T-helper 17 cell (primary cell): Measurements from ENCODE around the gene ANKRD61. TPM values are rescaled to one million over a fixed set of nuclear protein-coding genes. Genes with fewer than 3 reads are reported as not detected.
"Not testable (repeated sequence)": the region's sequence is repeated elsewhere in the genome, so short reads cannot be mapped to it uniquely, and the experiment has no call there.

Experiments
- ATAC-seq: fragments of 150-1000 bp; cut with Tn5 transposase; 2 replicates; pipeline ENCODE4 v1.10.0; 2021; ENCODE audit warnings: mild to moderate bottlenecking, moderate library complexity
- DNase-seq, 3 donors: peaks; one replicate each; pipeline versions ENCODE4 v3.0.0 to v3.0.0-alpha.2; 2020 to 2021
- H3K9me3 ChIP-seq: one replicate; pipeline ENCODE4 v1.7.0; 2013; ENCODE audit warnings: low read length, mild to moderate bottlenecking; ENCODE audit not compliant: control insufficient read depth, poor library complexity, severe bottlenecking
- H3K27ac Mint-ChIP-seq: one replicate; pipeline ENCODE4 v1.8.0; 2022; ENCODE audit warnings: mild to moderate bottlenecking, moderate library complexity, mixed read lengths
- H3K27me3 Mint-ChIP-seq: one replicate; pipeline ENCODE4 v1.8.0; 2022; ENCODE audit warnings: mixed read lengths
- H3K36me3 Mint-ChIP-seq: one replicate; pipeline ENCODE4 v1.8.0; 2022; ENCODE audit warnings: low read depth, mixed read lengths
- H3K4me1 Mint-ChIP-seq: one replicate; pipeline ENCODE4 v1.8.0; 2022; ENCODE audit warnings: mild to moderate bottlenecking, mixed read lengths
- H3K4me3 Mint-ChIP-seq: one replicate; pipeline ENCODE4 v1.8.0; 2022; ENCODE audit warnings: mild to moderate bottlenecking, moderate library complexity, mixed read lengths
- total RNA-seq, 4 donors: library from RNA in 2 of 4; stranded (reverse) in 2 of 4; gene quantifications; one replicate each; pipeline ENCODE4 v1.2.3 and lab custom pipeline; 2022 to 2026

ANKRD61 gene
- total RNA-seq, 2 donors from 2014 or later: not detected

DNA sequence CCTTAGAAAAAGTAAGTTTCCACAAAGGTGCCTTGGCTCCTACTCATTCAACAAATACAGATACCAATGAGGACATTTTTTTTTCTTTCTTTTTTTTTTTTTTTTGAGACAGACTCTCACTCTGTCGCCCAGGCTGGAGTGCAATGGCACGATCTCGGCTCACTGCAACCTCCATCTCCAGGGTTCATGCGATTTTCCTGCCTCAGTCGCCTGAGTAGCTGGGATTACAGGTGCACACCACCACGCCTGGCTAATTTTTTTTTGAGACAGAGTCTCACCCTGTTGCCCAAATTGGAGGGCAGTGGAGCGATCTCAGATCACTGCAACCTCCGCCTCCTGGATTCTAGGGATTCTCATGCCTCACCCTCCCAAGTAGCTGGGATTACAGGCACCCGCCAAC lies 20.0 kb downstream of the ANKRD61 start:
- H3K27ac Mint-ChIP-seq, H3K9me3 ChIP-seq, DNase-seq, H3K27me3 Mint-ChIP-seq, H3K4me3 Mint-ChIP-seq, ATAC-seq, H3K36me3 Mint-ChIP-seq, H3K4me1 Mint-ChIP-seq: not testable (repeated sequence)

DNA sequence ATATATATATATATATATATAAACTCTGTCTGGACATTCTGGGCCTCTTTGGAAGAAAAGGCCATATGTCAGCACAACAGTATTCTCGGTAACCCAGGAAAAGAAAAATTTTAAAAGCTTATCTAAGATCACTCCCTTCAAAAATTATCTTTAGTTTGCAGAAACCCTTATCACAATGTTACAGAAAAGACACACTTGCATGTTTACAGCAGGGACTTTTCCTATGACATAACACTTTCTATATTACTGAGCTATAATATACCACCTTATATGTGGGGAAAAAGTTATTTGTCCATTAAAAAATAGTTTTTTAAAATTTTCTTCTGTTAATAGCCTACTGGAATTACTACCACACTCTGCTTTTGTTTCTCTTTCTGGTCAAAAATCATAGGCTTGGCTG lies 25.4 kb downstream of the ANKRD61 start:
- Mint-ChIP-seq H3K36me3 (peaks cover 2% of the 10 kb centered on the region), H3K27ac (no peak overlapping the region), H3K4me1 (peaks cover 18% of the 10 kb centered on the region), H3K27me3 (no peaks in the 10 kb centered on the region), H3K4me3 (no peak overlapping the region)
- ATAC-seq (no peak), DNase-seq (no peak)
- no peaks in the 10 kb centered on the region for H3K9me3 ChIP-seq

DNA sequence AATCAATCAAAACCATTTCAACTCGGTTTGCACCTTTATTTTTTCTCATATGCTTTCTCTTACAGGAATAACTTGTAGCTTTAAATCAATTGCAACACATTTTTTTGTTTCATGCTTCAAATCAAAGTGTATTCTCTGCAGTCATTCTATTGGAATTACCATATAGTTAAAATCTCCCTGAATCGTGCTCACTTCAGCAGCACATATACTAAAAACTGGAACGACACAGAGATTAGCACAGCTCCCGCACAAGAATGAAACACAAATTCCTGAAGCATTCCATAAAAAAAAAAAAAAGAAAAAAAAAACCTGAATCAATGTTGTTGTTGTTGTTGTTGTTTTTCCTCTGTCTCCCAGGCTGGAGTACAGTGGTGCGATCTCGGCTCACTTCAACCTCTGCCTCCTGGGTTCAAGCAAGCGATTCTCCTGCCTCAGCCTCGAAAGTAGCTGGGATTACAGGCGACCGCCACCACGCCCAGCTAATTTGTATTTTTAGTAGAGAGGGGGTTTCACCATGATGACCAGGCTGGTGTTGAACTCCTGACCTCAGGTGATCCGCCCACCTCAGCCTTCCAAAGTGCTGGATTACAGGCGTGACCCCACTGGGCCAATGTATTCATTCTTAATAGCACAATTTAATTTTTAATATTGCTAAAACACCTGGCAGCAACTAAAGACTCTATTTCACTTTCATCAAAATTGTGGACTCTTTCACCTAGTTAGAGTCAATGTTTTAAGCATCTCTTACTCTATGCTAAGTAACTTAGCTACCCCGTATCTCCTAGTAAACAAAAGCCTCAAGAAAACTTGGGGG lies 26.3 kb downstream of the ANKRD61 start:
- Mint-ChIP-seq H3K4me3 (peak overlapping the region; percentile 99), H3K27ac (peak overlapping the region; percentile 94), H3K4me1 (peaks cover 18% of the 10 kb centered on the region), H3K36me3 (peaks cover 2% of the 10 kb centered on the region), H3K27me3 (no peaks in the 10 kb centered on the region)
- no peaks in the 10 kb centered on the region for H3K9me3 ChIP-seq
- ATAC-seq (no peak), DNase-seq (no peak)

DNA sequence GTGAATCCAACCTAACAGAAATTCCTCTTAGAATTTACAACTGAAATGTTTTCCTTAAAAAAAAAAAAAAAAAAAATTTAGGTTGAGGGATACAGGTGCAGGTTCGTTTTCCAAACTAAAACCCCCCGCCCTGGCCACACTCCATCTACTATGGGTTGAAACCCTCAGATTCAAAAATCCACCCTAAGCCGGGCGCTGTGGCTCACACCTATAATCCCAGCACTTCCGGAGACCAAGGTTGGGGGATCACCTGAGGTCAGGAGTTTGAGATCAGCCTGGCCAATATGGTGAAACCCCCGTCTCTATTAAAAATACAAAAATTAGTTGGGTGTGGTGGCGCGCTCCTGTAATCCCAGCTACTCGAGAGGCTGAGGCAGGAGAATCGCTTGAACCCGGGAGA lies 28.8 kb downstream of the ANKRD61 start:
- not testable (repeated sequence) for H3K36me3 Mint-ChIP-seq, ATAC-seq, DNase-seq, H3K27me3 Mint-ChIP-seq, H3K4me3 Mint-ChIP-seq, H3K27ac Mint-ChIP-seq, H3K9me3 ChIP-seq
- peaks cover 16% of the 10 kb centered on the region for H3K4me1 Mint-ChIP-seq

DNA sequence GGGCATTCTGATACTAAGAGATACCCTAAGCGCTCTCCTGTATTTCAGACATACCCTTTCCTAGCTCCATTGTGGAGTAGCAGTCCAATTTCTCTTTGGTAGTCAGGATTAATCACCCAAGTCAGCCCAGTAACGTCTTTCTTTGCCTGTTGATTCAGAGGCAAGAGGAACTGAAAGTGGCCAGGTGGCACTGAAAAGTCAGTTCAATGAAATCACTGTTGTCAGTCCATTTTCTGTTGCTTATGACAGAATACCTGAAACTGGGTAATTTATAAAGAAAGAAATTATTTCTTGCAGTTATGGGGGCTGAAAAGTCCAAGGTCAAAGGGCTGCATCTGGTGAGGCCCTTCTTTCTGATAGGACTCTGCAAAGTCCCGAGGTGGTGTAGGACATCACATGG lies 40.2 kb downstream of the ANKRD61 start:
- DNase-seq (no peak), ATAC-seq (no peak)
- H3K4me1 Mint-ChIP-seq: no peaks in the 10 kb centered on the region
- H3K27ac Mint-ChIP-seq: no peak overlapping the region
- no peaks in the 10 kb centered on the region for H3K9me3 ChIP-seq
- H3K36me3 Mint-ChIP-seq: no peaks in the 10 kb centered on the region
- no peaks in the 10 kb centered on the region for H3K27me3 Mint-ChIP-seq
- H3K4me3 Mint-ChIP-seq: no peak overlapping the region

DNA sequence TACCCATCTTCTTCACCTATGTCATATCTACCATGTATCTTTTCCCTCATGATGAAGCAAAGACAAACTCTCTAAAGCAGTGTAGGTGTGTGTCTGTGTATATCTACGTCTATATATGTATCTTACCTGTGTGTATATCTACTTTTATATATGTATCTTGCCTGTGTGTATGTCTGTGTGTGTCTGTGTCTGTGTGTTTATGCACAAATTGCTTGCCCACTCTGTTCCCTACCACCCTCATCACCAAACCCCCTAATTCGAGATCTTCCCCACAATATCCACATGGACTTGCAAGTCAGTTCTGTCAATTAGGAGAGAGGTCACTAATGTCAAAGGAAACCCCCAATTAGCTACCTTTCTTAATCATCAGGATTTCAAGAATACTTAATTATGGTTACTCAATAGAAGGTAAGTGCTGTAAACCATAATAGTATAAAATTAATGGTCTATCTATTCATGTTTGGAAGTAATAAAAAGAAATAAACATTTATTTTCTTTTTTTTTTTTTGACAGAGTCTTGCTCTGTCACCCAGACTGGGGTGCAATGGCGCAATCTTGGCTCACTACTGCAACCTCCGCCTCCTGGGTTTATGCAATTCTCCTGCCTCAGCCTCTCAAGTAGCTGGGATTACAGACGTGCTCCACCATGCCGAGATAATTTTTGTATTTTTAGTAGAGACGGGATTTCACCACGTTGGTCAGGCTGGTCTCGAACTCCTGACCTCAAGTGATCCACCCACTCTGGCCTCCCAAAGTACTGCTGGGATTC lies 43.6 kb downstream of the ANKRD61 start:
- DNase-seq (no peak), ATAC-seq (no peak)

DNA sequence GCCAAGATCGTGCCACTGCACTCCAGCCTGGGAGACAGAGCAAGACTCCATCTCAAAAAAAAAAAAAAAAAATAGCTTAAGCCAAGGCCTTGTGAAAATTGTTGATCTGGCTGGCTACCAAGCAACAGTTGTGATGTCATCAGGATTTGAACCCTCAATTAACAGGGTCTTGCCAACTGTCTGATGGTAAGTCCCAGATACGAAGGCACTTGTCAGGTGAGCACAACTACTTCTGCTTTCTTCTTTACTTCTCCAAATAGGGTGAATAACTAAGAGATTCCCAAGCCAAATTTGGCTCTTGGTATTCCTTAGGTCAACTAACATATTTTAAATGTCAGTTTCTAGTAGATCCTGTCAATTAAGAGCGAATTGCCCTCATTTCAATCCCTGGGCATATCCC lies 47.4 kb downstream of the ANKRD61 start:
- DNase-seq: no peak
- Mint-ChIP-seq H3K36me3 (no peaks in the 10 kb centered on the region), H3K27ac (no peak overlapping the region), H3K4me3 (no peak overlapping the region), H3K27me3 (no peaks in the 10 kb centered on the region), H3K4me1 (peaks cover 4% of the 10 kb centered on the region)
- no peak for ATAC-seq
- no peaks in the 10 kb centered on the region for H3K9me3 ChIP-seq

More for the DNA sequence above, 43.6 kb downstream of the ANKRD61 start:
- Mint-ChIP-seq H3K27ac (no peak overlapping the region), H3K4me3 (no peak overlapping the region), H3K27me3 (no peaks in the 10 kb centered on the region), H3K4me1 (no peaks in the 10 kb centered on the region), H3K36me3 (no peaks in the 10 kb centered on the region)
- H3K9me3 ChIP-seq: no peaks in the 10 kb centered on the region

DNA sequence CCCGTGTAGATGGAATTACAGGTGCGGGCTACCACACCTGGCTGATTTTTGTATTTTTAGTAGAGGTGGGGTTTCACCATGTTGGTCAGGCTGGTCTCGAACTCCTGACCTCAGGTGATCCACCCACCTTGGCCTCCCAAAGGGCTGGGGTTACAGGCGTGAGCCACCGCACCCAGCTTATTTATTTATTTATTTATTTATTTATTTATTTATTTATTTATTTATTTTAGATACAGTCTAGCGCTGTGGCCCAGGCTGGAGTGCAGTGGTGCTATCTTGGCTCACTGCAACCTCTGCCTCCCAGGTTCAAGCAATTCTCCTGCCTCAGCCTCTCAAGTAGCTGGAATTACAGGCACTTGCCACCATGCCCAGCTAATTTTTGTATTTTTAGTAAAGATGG lies 51.9 kb downstream of the ANKRD61 start:
- H3K27me3 Mint-ChIP-seq, H3K4me1 Mint-ChIP-seq, DNase-seq, H3K4me3 Mint-ChIP-seq, ATAC-seq, H3K36me3 Mint-ChIP-seq, H3K27ac Mint-ChIP-seq, H3K9me3 ChIP-seq: not testable (repeated sequence)

Other genes starting within 250 kb of the ANKRD61 start
- gene RNF216, start 249.7 kb upstream of the ANKRD61 start, total RNA-seq: 10 to 100 TPM; 74.1 to 74.7 TPM
- gene OCM, start 150.6 kb upstream of the ANKRD61 start, total RNA-seq: 1 to 10 TPM; 2.8 to 3.6 TPM
- 10 to 100 TPM; 84.4 to 84.6 TPM for gene CCZ1, start 132.6 kb upstream of the ANKRD61 start, total RNA-seq
- under 1 TPM in 1 of 2 donors, not detected in 1; 0.40 TPM for gene RSPH10B, start 60.7 kb upstream of the ANKRD61 start, total RNA-seq
- gene PMS2, start 22.3 kb upstream of the ANKRD61 start, total RNA-seq: 10 to 100 TPM; 11.3 to 11.6 TPM
- gene AIMP2, start 22.1 kb upstream of the ANKRD61 start, total RNA-seq: 1 to 10 TPM; 7.2 to 8.1 TPM
- 100 to 1,000 TPM in 1 of 2 donors, 10 to 100 TPM in 1; 62.1 to 116 TPM for gene EIF2AK1, start 27.8 kb downstream of the ANKRD61 start, total RNA-seq
- 10 to 100 TPM; 33.9 to 35.1 TPM for gene USP42, start 73.6 kb downstream of the ANKRD61 start, total RNA-seq
- 10 to 100 TPM; 23.1 to 25.8 TPM for gene CYTH3, start 241.2 kb downstream of the ANKRD61 start, total RNA-seq